ENCODE data around the gene AKAP6. TPM values are rescaled to one million over a fixed set of nuclear protein-coding genes. Genes with fewer than 3 reads are reported as not detected.

AKAP6 gene
- total and polyA plus RNA-seq, 5 donors = 15.8 to 138 (median 115) TPM

- no peaks in the 10 kb centered on the region for H3K27me3 ChIP-seq (ENCODE audit: control insufficient read depth, insufficient read depth)
- no peak for ATAC-seq
Observed at GRCh38 chr14:32805979-32806378, 476.9 kb downstream of the AKAP6 start.

GRCh38 chr14:32808644-32809043, 479.5 kb downstream of the AKAP6 start:
- no peaks in the 10 kb centered on the region for H3K27me3 ChIP-seq (ENCODE audit: control insufficient read depth, insufficient read depth)
- peaks cover 2% of the 10 kb centered on the region for H3K4me1 ChIP-seq (ENCODE audit: control insufficient read depth, insufficient read depth, low read length)
- DNase-seq = no peak
- no peaks in the 10 kb centered on the region for H3K9me3 ChIP-seq (ENCODE audit: control insufficient read depth, low read length)
- H3K4me3 ChIP-seq (ENCODE audit: low read length) = peak overlapping the region; percentile 48
- peak; percentile 62 to 76 for ATAC-seq
- intact Hi-C loops (cut with DNase I) = no loop called here
- H3K27ac ChIP-seq (ENCODE audit: low read length) = no peak overlapping the region
- WGBS = 6% methylated on average over 4 of the region's 4 CpGs

More at GRCh38 chr14:32805979-32806378, 476.9 kb downstream of the AKAP6 start:
- peaks cover 2% of the 10 kb centered on the region for H3K4me1 ChIP-seq (ENCODE audit: control insufficient read depth, insufficient read depth, low read length)
- no peak for DNase-seq
- H3K27ac ChIP-seq (ENCODE audit: low read length) = no peak overlapping the region
- intact Hi-C loops (cut with DNase I) = no loop called here
- H3K9me3 ChIP-seq (ENCODE audit: control insufficient read depth, low read length) = no peaks in the 10 kb centered on the region
- no peak overlapping the region for H3K4me3 ChIP-seq (ENCODE audit: low read length)
- 64% methylated on average over 2 of the region's 2 CpGs for WGBS

- DNase-seq = no peak
- no peaks in the 10 kb centered on the region for H3K9me3 ChIP-seq (ENCODE audit: control insufficient read depth, low read length)
- WGBS = 18% methylated on average over 2 of the region's 2 CpGs
- H3K27ac ChIP-seq (ENCODE audit: low read length) = no peak overlapping the region
- intact Hi-C loops (cut with DNase I) = no loop called here
- peak overlapping the region; percentile 48 for H3K4me3 ChIP-seq (ENCODE audit: low read length)
- peaks cover 4% of the 10 kb centered on the region for H3K4me1 ChIP-seq (ENCODE audit: control insufficient read depth, insufficient read depth, low read length)
- no peaks in the 10 kb centered on the region for H3K27me3 ChIP-seq (ENCODE audit: control insufficient read depth, insufficient read depth)
- no peak for ATAC-seq
Observed at GRCh38 chr14:32809255-32809654, 480.2 kb downstream of the AKAP6 start.

- no peak for ATAC-seq
- 37% methylated on average over 4 of the region's 4 CpGs for WGBS
- H3K4me3 ChIP-seq (ENCODE audit: low read length) = no peak overlapping the region
- H3K4me1 ChIP-seq (ENCODE audit: control insufficient read depth, insufficient read depth, low read length) = peaks cover 2% of the 10 kb centered on the region
- H3K27me3 ChIP-seq (ENCODE audit: control insufficient read depth, insufficient read depth) = no peaks in the 10 kb centered on the region
- H3K9me3 ChIP-seq (ENCODE audit: control insufficient read depth, low read length) = no peaks in the 10 kb centered on the region
- intact Hi-C loops (cut with DNase I) = no loop called here
- H3K27ac ChIP-seq (ENCODE audit: low read length) = no peak overlapping the region
- DNase-seq = no peak
Observed at GRCh38 chr14:32813401-32813800, 484.3 kb downstream of the AKAP6 start.

GRCh38 chr14:32814721-32815120, 485.6 kb downstream of the AKAP6 start:
- H3K27me3 ChIP-seq (ENCODE audit: control insufficient read depth, insufficient read depth) = no peaks in the 10 kb centered on the region
- H3K27ac ChIP-seq (ENCODE audit: low read length) = no peak overlapping the region
- no peaks in the 10 kb centered on the region for H3K9me3 ChIP-seq (ENCODE audit: control insufficient read depth, low read length)
- H3K4me3 ChIP-seq (ENCODE audit: low read length) = no peak overlapping the region
- H3K4me1 ChIP-seq (ENCODE audit: control insufficient read depth, insufficient read depth, low read length) = peaks cover 2% of the 10 kb centered on the region
- 77% methylated on average over 1 of the region's 1 CpG for WGBS
- no peak for ATAC-seq
- DNase-seq = no peak
- intact Hi-C loops (cut with DNase I) = no loop called here

GRCh38 chr14:32816588-32816987, 487.5 kb downstream of the AKAP6 start:
- DNase-seq (no peak), ATAC-seq (no peak)
- Histone ChIP-seq H3K9me3 (ENCODE audit: control insufficient read depth, low read length) (no peaks in the 10 kb centered on the region), H3K4me3 (ENCODE audit: low read length) (no peak overlapping the region), H3K27ac (ENCODE audit: low read length) (no peak overlapping the region), H3K27me3 (ENCODE audit: control insufficient read depth, insufficient read depth) (no peaks in the 10 kb centered on the region), H3K4me1 (ENCODE audit: control insufficient read depth, insufficient read depth, low read length) (peaks cover 9% of the 10 kb centered on the region)
- intact Hi-C loops (cut with DNase I) = no loop called here

- H3K9me3 ChIP-seq (ENCODE audit: control insufficient read depth, low read length) = no peaks in the 10 kb centered on the region
- H3K4me1 ChIP-seq (ENCODE audit: control insufficient read depth, insufficient read depth, low read length) = peaks cover 10% of the 10 kb centered on the region
- intact Hi-C loops (cut with DNase I) = no loop called here
- H3K27ac ChIP-seq (ENCODE audit: low read length) = no peak overlapping the region
- whole genome bisulfite sequencing = 60% methylated on average over 2 of the region's 2 CpGs
- ATAC-seq (no peak), DNase-seq (no peak)
- H3K4me3 ChIP-seq (ENCODE audit: low read length) = no peak overlapping the region
- no peaks in the 10 kb centered on the region for H3K27me3 ChIP-seq (ENCODE audit: control insufficient read depth, insufficient read depth)
Observed at GRCh38 chr14:32817780-32818179, 488.7 kb downstream of the AKAP6 start.

GRCh38 chr14:32818581-32818980, 489.5 kb downstream of the AKAP6 start:
- no peak overlapping the region for H3K27ac ChIP-seq (ENCODE audit: low read length)

GRCh38 chr14:32820181-32820580, 491.1 kb downstream of the AKAP6 start:
- peaks cover 12% of the 10 kb centered on the region for H3K4me1 ChIP-seq (ENCODE audit: control insufficient read depth, insufficient read depth, low read length)
- intact Hi-C loops (cut with DNase I) = loop anchor here in 2 of 4 donors (10.0 kb wide), 2 partner anchors 95 to 245 kb away; no protein-coding TSS in a partner anchor
- peak; percentile 60 to 73 for ATAC-seq
- H3K27me3 ChIP-seq (ENCODE audit: control insufficient read depth, insufficient read depth) = no peaks in the 10 kb centered on the region
- no peaks in the 10 kb centered on the region for H3K9me3 ChIP-seq (ENCODE audit: control insufficient read depth, low read length)
- no peak for DNase-seq
- H3K27ac ChIP-seq (ENCODE audit: low read length) = peak overlapping the region; percentile 98
- 72% methylated on average over 1 of the region's 1 CpG for WGBS
- H3K4me3 ChIP-seq (ENCODE audit: low read length) = no peak overlapping the region

More at GRCh38 chr14:32818581-32818980, 489.5 kb downstream of the AKAP6 start:
- no peak for ATAC-seq
- Histone ChIP-seq H3K27me3 (ENCODE audit: control insufficient read depth, insufficient read depth) (no peaks in the 10 kb centered on the region), H3K9me3 (ENCODE audit: control insufficient read depth, low read length) (no peaks in the 10 kb centered on the region), H3K4me3 (ENCODE audit: low read length) (no peak overlapping the region), H3K4me1 (ENCODE audit: control insufficient read depth, insufficient read depth, low read length) (peaks cover 12% of the 10 kb centered on the region)
- intact Hi-C loops (cut with DNase I) = no loop called here
- WGBS = 88% methylated on average over 4 of the region's 4 CpGs
- no peak for DNase-seq

GRCh38 chr14:32820682-32821081, 491.6 kb downstream of the AKAP6 start:
- ATAC-seq (peak; percentile 85 to 88), DNase-seq (peak in 1 of 3 donors; percentile 40)
- peaks cover 12% of the 10 kb centered on the region for H3K4me1 ChIP-seq (ENCODE audit: control insufficient read depth, insufficient read depth, low read length)
- intact Hi-C loops (cut with DNase I) = loop anchor here in 2 of 4 donors (10.0 kb wide), 2 partner anchors 96 to 246 kb away; no protein-coding TSS in a partner anchor
- no peaks in the 10 kb centered on the region for H3K9me3 ChIP-seq (ENCODE audit: control insufficient read depth, low read length)
- no peak overlapping the region for H3K4me3 ChIP-seq (ENCODE audit: low read length)
- H3K27ac ChIP-seq (ENCODE audit: low read length) = peak overlapping the region; percentile 98
- no peaks in the 10 kb centered on the region for H3K27me3 ChIP-seq (ENCODE audit: control insufficient read depth, insufficient read depth)

- intact Hi-C loops (cut with DNase I) = loop anchor here in 2 of 4 donors (10.0 kb wide), 2 partner anchors 97 to 247 kb away; no protein-coding TSS in a partner anchor
- ATAC-seq (no peak), DNase-seq (no peak)
- peaks cover 15% of the 10 kb centered on the region for H3K4me1 ChIP-seq (ENCODE audit: control insufficient read depth, insufficient read depth, low read length)
- H3K27ac ChIP-seq (ENCODE audit: low read length) = peak overlapping the region; percentile 91
- 90% methylated on average over 7 of the region's 7 CpGs for WGBS
- no peaks in the 10 kb centered on the region for H3K27me3 ChIP-seq (ENCODE audit: control insufficient read depth, insufficient read depth)
- H3K4me3 ChIP-seq (ENCODE audit: low read length) = no peak overlapping the region
- no peaks in the 10 kb centered on the region for H3K9me3 ChIP-seq (ENCODE audit: control insufficient read depth, low read length)
Observed at GRCh38 chr14:32821964-32822653, 493.0 kb downstream of the AKAP6 start.

Data from right cardiac atrium (tissue), 5 donors.